Activated CD4-positive, CD25-positive, alpha-beta regulatory T cell treated with anti-CD3 and anti-CD28 coated beads, Interleukin-2, amount 50 U/mL, for 72 hours (primary cell): Measurements from ENCODE around the gene ANKRD65.
"Not testable (repeated sequence)": the region's sequence is repeated elsewhere in the genome, so short reads cannot be mapped to it uniquely, and the experiment has no call there.

Experiments used
- DNase-seq: peaks from one replicate; pipeline ENCODE4 v3.0.0; 2021

The ANKRD65 gene

DNA sequence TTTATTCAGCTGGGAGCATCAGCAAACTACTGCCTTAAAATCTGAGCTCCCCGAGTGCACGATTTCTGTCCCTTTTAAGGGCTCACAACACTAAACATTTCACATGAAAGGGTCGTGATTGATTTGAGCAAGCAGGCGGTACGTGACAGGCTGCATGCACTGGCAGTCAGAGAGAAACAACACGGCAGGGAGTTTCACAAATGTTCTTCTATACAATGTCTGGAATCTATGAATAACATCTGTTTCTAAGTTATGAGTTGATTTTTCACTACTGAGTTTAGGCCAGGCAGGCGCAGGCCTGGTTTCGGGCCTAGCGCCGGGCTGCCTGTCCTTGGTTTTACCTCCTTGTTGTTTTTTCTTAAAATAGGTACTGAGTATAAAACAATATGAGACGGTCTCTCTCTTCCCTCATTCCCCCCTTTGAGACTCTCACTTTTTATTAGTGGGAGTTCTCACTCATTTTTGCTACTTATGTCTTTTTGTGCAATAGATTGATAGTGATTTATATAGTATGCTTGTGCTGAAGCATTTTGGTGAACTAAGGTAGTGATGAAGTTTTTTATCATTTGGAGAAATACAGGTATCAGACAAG, 8.7 kb downstream of the ANKRD65 start:
- not testable (repeated sequence) for DNase-seq

DNA sequence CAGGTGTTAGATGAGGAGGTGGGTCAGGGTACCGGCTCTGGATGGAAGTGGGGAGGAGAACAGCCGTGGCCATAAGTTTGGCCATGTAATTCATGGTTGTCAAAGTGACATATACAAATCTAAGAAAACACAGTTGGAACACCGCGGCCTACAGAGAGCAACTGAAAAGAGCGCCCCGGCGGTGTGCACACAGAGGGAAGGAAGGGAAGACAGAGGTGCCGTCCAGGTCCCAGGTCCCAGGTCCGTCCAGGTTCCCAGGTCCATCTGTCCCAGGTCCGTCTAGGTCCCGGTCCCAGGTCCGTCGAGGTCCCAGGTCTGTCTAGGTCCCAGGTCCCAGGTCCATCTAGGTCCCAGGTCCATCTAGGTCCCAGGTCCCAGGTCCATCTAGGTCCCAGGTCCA, 9.4 kb downstream of the ANKRD65 start:
- no peak for DNase-seq

DNA sequence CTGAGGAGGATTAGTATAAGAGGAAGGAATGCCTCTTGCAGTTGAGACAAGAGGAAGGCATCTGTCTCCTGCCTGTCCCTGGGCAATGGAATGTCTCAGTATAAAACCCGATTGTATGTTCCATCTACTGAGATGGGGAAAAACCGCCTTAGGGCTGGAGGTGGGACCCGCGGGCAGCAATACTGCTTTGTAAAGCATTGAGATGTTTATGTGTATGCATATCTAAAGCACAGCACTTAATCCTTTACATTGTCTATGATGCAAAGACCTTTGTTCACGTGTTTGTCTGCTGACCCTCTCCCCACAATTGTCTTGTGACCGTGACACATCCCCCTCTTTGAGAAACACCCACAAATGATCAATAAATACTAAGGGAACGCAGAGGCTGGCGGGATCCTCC, 10.8 kb downstream of the ANKRD65 start:
- DNase-seq: not testable (repeated sequence)

GRCh38 chr1:1407636-1408318, 13.3 kb downstream of the ANKRD65 start:
- no peak for DNase-seq

DNA sequence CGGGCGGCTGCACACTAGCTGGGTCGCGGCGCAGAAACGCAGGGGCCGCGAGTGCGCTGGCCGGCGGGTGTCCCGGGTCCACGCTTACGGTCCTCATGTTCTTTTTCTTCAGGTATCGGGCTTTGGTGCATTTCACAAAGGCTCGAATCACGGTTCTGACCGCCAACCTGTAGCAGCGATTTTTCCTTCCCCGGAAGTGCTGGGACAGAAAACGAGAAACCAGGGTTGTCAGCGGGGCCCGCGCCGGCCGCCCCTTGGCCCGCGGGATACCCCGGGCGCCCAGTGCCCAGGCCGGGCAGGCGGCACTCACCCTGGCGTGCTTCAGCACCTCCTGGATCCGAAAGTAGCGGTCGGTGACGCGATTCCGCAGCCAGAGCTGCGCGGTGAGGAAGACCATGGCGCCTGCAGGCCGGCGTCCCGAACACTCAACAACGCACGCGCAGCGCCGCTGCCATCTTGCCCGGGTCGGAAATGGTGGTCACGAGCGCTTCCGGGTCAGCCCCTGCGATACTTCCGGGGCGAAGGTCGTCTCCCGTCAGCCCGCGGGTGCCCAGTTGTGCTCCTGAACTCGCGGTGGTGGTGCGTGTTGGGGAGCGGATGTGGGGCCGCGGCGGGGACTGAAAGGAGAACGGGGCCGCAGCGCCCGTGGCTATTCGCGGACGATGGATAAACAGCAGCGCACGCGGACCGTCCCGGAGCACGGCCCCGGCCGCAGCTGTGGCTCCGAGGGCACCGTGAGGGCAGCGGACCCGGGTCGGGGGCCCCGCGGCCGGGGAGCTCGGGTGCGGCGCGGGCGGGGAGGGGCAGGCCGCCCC, 14.0 kb downstream of the ANKRD65 start, which contains the start of gene MRPL20:
TSS of gene MRPL20 (minus strand) at position 473 of the 815 bp plus-strand sequence. CDS start at position 397, 76 bp downstream.
- peak; percentile 96 for DNase-seq

GRCh38 chr1:1406101-1406820, 14.8 kb downstream of the ANKRD65 start:
- DNase-seq: no peak

GRCh38 chr1:1403653-1404052, 17.4 kb downstream of the ANKRD65 start:
- no peak for DNase-seq

GRCh38 chr1:1402901-1403392, 18.1 kb downstream of the ANKRD65 start:
- DNase-seq: not testable (repeated sequence)

GRCh38 chr1:1402072-1402900, 18.8 kb downstream of the ANKRD65 start:
- DNase-seq: no peak

- DNase-seq: no peak
These were observed 19.5 kb downstream of the ANKRD65 start for GRCh38 chr1:1401457-1402010.

DNA sequence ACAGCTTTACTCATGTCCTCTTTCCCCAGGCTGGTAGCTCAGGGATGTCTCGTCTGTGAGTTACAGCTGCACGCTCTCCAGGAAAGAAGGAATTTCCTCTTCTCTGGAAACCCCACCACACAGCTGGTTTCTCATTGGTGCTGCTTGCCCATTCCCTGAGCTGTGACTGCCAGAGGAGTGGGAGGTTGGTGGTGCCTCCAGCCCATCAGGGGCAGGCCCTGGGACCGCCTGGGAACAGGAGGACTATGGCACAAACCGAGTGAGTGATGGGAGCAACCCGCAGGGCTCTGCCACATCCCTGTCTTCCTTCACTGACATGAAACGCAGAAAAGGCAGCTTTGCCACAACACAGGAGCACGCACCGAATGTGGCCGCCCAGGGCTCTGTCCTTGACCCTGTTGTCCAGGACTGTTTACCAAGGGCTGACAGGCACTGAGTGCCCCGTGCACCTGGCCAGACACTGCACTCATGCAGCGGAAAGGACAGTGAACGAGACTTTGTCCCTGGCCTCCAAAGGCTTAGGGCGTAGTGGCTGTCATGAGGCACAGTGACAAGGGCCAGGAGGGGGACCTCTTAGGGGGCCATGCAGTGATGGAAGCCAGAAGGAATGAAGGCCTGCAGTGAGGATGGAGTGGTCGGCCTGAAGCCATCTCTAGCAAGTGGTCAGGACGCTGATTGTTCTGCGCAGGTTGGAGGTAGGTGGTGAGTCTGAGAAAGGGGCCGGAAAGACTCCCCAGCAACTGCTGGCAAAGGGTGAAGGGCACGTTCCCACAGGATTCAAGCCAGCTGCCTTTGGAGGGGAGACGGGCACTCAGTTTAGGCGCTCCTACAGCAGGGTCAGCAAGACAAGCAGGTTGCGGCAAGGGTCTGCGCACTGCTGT, 20.3 kb downstream of the ANKRD65 start:
- no peak for DNase-seq

DNA sequence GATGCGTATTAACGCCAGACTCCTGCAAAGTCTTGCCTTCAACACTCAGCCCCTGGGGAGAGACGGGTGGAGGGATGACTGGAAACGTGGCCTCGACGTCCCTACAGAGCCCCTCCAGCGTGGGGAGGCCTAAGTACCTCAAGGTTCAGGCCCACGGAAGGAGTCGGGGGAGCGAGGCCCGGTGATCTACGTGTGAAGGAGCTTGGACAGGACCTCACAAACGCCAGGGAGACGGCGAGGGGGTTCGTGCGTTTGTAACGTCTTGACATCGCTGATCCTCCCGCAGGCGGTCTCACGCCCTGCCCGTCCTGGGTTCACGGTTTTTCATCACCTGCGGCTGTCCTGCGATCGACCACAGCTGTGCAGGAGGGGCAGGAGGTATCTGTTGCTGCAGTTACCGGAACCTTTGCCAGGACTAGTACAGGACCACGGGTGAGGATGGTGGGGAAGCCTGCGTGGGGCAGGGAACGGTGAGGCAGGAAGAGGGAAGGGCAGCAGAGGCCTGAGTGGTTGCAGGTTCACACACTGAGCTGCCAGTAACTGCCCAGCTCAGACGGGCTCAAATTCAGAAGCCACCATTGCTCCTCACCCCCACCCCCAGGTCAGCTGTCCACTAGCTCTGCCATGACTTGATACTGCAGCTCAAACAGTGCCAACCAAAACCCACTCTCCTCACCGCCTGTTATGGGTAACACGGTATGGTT, 21.1 kb downstream of the ANKRD65 start:
- peak; percentile 45 for DNase-seq

- peak; percentile 100 for DNase-seq
These were observed 21.7 kb downstream of the ANKRD65 start, which contains the start of gene CCNL2 for GRCh38 chr1:1399187-1399871. Gene CCNL2 (minus strand): TSS chr1:1399335. CDS start chr1:1399306, 29 bp downstream.

DNA sequence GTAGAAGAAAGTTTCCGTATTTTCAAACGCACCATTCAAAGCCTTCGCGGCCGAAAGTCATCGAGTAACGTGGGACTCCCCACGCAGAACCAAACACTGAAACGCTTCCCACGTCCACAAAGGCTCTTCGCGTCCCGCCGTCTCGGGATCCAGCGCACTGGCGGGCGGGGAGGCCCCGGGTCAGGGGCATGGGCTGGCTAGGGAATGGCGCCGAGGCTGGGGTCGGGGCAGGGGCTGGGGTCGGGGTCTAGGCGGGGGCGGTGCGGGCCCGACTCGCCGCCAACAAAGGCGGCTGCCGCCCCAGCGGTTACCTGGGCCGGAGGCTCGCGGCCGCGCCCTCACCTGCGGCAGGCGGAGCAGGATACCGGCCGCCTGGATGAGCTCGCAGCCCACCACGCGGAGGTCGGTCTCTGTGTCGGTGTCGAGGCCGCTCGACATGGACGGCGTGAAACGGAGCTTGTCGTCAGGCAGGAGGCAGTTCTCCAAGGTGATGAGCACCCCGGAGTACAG, 22.3 kb downstream of the ANKRD65 start:
- DNase-seq: no peak

DNA sequence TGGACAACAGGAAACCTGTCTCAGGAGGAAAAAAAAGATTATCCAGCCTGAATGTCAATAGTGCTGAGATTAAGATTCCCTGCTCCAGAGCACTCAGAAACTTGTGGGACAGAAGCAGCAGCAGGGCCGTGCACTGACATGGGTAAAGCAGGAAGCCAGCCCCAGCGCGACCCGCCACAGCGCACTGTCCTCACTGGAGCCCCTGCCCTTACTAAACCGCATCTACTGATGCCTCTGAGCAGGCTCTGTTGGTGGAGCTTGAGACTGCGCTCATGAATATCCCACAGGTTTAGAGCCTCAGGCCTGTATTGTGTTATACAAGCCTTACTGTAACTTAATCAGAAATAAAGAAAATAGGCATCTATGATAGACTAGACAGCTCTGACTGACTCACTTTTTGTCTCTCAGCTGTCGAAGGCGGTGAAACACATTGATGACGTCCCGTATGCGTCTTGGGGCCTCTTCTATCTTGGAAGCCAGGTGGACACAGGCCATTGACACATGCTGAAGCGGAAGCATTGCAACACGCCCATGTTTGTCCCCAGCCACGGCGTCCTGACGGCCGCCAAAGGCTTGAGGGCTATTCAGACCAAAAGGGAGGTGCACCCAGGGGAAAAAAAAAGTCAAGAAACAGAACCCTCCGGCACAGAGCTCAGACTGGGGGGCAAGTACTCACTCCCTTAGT, 23.1 kb downstream of the ANKRD65 start:
- DNase-seq: no peak

GRCh38 chr1:1395166-1395565, 25.9 kb downstream of the ANKRD65 start:
- DNase-seq: no peak

DNA sequence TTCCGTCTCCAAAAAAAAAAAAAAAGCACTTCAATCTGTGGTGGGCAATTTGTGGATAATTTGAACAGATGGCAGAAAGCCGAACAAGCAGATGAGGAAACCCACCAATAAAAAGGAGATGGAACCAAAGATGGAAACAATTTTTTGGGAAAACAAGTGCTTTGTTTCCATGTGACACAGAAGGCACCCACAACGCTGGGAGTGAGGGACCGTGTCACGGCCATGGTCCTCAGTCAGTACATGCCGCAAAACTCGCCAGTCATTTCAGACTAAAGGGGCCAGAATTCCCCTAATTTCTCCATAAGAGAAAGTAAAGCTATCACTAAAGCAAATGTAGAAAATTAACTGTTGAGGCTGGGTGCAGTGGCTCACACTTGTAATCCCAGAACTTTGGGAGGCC, 27.0 kb downstream of the ANKRD65 start:
- no peak for DNase-seq

DNA sequence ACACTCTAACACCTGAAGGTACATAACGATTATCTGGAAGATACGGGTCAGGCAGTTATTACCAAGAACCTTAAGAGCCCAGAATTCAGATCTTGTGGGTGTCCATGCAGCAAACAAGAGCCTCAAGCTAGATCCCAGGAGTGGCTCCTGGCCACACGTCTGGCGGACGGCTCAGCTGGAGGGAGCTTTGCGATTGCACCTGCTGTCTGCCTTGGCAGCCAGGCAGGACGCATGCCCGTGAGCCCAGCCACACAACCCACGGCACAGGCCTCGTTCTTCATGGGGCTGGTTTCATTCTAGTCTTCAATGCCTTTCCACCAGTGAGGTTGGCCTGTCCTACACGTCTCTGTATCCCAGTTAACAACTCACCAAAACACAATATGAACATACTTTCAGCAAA, 27.6 kb downstream of the ANKRD65 start:
- DNase-seq: no peak
